ENCODE results near the gene RBM23.
"Not testable (repeated sequence)": the region's sequence is repeated elsewhere in the genome, so short reads cannot be mapped to it uniquely, and the experiment has no call there.

Gene RBM23

GRCh38 chr14:22919601-22919921 lies 612 bp upstream of the RBM23 start:
- no peak for DNase-seq (ENCODE audit: low read depth in 2 of 2)

- no peak for DNase-seq (ENCODE audit: low read depth in 2 of 2)
Observed at GRCh38 chr14:22915886-22916521, 2.9 kb downstream of the RBM23 start.

- DNase-seq (ENCODE audit: low read depth in 2 of 2) = not testable (repeated sequence)
Observed at GRCh38 chr14:22914836-22915235, 4.1 kb downstream of the RBM23 start.

GRCh38 chr14:22910916-22911315 lies 8.0 kb downstream of the RBM23 start:
- DNase-seq (ENCODE audit: low read depth in 2 of 2) = no peak

- no peak for DNase-seq (ENCODE audit: low read depth in 2 of 2)
Observed at GRCh38 chr14:22908601-22909000, 10.3 kb downstream of the RBM23 start.

- DNase-seq (ENCODE audit: low read depth in 2 of 2) = no peak
Observed at GRCh38 chr14:22907429-22907828, 11.5 kb downstream of the RBM23 start.

GRCh38 chr14:22906073-22906472 lies 12.9 kb downstream of the RBM23 start:
- DNase-seq (ENCODE audit: low read depth in 2 of 2) = no peak

- no peak for DNase-seq (ENCODE audit: low read depth in 2 of 2)
Observed at GRCh38 chr14:22905627-22906026, 13.3 kb downstream of the RBM23 start.

- DNase-seq (ENCODE audit: low read depth in 2 of 2) = no peak
Observed at GRCh38 chr14:22903742-22904087, 15.2 kb downstream of the RBM23 start.

GRCh38 chr14:22901799-22902198 lies 17.1 kb downstream of the RBM23 start:
- no peak for DNase-seq (ENCODE audit: low read depth in 2 of 2)

GRCh38 chr14:22900081-22900799 lies 18.7 kb downstream of the RBM23 start:
- peak in 1 of 2 donors; percentile 40 for DNase-seq (ENCODE audit: low read depth in 2 of 2)

GRCh38 chr14:22898302-22899090 lies 20.5 kb downstream of the RBM23 start:
- no peak for DNase-seq (ENCODE audit: low read depth in 2 of 2)

- DNase-seq (ENCODE audit: low read depth in 2 of 2) = no peak
Observed at GRCh38 chr14:22897357-22897756, 21.6 kb downstream of the RBM23 start.

- DNase-seq (ENCODE audit: low read depth in 2 of 2) = no peak
Observed at GRCh38 chr14:22896760-22897159, 22.2 kb downstream of the RBM23 start.

GRCh38 chr14:22896356-22896755 lies 22.6 kb downstream of the RBM23 start:
- no peak for DNase-seq (ENCODE audit: low read depth in 2 of 2)

GRCh38 chr14:22895402-22895801 lies 23.5 kb downstream of the RBM23 start:
- DNase-seq (ENCODE audit: low read depth in 2 of 2) = no peak

- DNase-seq (ENCODE audit: low read depth in 2 of 2) = no peak
Observed at GRCh38 chr14:22893706-22894105, 25.2 kb downstream of the RBM23 start.

GRCh38 chr14:22892488-22892887 lies 26.5 kb downstream of the RBM23 start:
- no peak for DNase-seq (ENCODE audit: low read depth in 2 of 2)

GRCh38 chr14:22890416-22890815 lies 28.5 kb downstream of the RBM23 start:
- no peak for DNase-seq (ENCODE audit: low read depth in 2 of 2)

- no peak for DNase-seq (ENCODE audit: low read depth in 2 of 2)
Observed at GRCh38 chr14:22888662-22889061, 30.3 kb downstream of the RBM23 start.

- peak; percentile 38 to 46 for DNase-seq (ENCODE audit: low read depth in 2 of 2)
Observed at GRCh38 chr14:22887990-22888378, 31.0 kb downstream of the RBM23 start.

GRCh38 chr14:22887260-22887989 lies 31.5 kb downstream of the RBM23 start:
- DNase-seq (ENCODE audit: low read depth in 2 of 2) = no peak
